Prostate gland (tissue), 2 donors: ENCODE data around the gene C5orf63.

Source experiments
- CTCF ChIP-seq, 4 experiments: fragments of 200-600 bp in 2 of 4; fragments of 450-650 bp in 2 of 4; sonication (generic) in 2 of 4; IDR thresholded peaks; 1 replicate in 3 of 4; 2 replicates in 1 of 4; pipeline ENCODE4 v1.5.1; 2016 to 2019; ENCODE audit warnings: antibody characterized with exemption in 4 of 4, mild to moderate bottlenecking in 2 of 4, moderate library complexity in 2 of 4
- POLR2AphosphoS5 ChIP-seq: sonication (generic); formaldehyde crosslinking; IDR thresholded peaks from one replicate; pipeline ENCODE4 v1.6.1; 2017; ENCODE audit warnings: antibody characterized with exemption

DNA sequence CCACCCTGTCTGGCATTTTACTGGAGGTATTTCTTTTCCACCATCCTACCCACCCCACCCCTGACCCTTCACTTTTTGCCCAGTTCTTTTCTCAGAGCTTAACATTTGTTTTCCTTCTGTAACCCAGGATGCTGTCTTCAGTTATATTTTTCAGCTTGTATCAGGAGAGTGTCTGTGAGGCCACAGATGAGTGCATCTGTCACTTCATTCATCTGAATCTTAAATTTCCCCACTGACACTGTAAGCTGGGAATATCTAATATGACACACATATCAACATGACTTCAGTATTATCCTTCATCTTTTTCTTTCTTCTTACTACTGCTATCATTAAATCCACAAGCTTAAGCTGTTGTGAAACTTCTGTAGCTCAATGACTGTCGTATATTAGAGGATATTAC, 47.8 kb downstream of the C5orf63 start:
- TF ChIP-seq CTCF (IDR thresholded peaks at IDR 0.05) (no peak), POLR2AphosphoS5 (no peak)
